GM23338 (cell line): ENCODE results near the gene MFSD11. TPM values are rescaled to one million over a fixed set of nuclear protein-coding genes. Genes with fewer than 3 reads are reported as not detected.

Experiments
- ATAC-seq: fragments of 200-7000 bp; cut with Tn5 transposase; 3 replicates; pipeline ENCODE4 v1.9.1; 2020
- DNase-seq: peaks from one replicate; pipeline ENCODE4 v3.0.0-alpha.2; 2015; ENCODE audit warnings: low spot score
- H2AFZ ChIP-seq: fragments of 200-600 bp; sonication (generic); 2 replicates; pipeline ENCODE4 v1.8.0; 2016; ENCODE audit warnings: antibody characterized with exemption, mild to moderate bottlenecking, moderate library complexity
- H3F3A ChIP-seq: fragments of 200-600 bp; sonication (generic); replicated peaks from 2 replicates; pipeline ENCODE4 v1.8.0; 2017; ENCODE audit warnings: antibody characterized with exemption, mixed run types, low read depth
- H3K27ac ChIP-seq: fragments of 200-600 bp; sonication (generic); 2 replicates; pipeline ENCODE4 v1.6.1; 2016; ENCODE audit warnings: low read depth
- H3K27me3 ChIP-seq: fragments of 200-600 bp; sonication (generic); 2 replicates; pipeline ENCODE4 v1.8.0; 2016; ENCODE audit warnings: mild to moderate bottlenecking, mixed run types, moderate library complexity; ENCODE audit not compliant: insufficient read depth
- H3K36me3 ChIP-seq: fragments of 200-600 bp; sonication (generic); 2 replicates; pipeline ENCODE4 v1.8.0; 2016; ENCODE audit warnings: mild to moderate bottlenecking; ENCODE audit not compliant: insufficient read depth
- H3K4me1 ChIP-seq: fragments of 200-600 bp; sonication (generic); 2 replicates; pipeline ENCODE4 v1.8.0; 2016; ENCODE audit warnings: mild to moderate bottlenecking, moderate library complexity; ENCODE audit not compliant: insufficient read depth
- H3K4me2 ChIP-seq: fragments of 200-600 bp; sonication (generic); 2 replicates; pipeline ENCODE4 v1.7.1; 2017; ENCODE audit warnings: mixed run types
- H3K4me3 ChIP-seq: fragments of 200-600 bp; sonication (generic); 2 replicates; pipeline ENCODE4 v1.6.1; 2016; ENCODE audit warnings: mixed run types
- H3K79me2 ChIP-seq: fragments of 200-600 bp; sonication (generic); replicated peaks from 2 replicates; pipeline ENCODE4 v1.8.0; 2017; ENCODE audit warnings: mild to moderate bottlenecking; ENCODE audit not compliant: insufficient read depth
- H3K9me2 ChIP-seq: fragments of 200-600 bp; sonication (generic); 2 replicates; pipeline ENCODE4 v1.8.0; 2017; ENCODE audit not compliant: insufficient read depth
- H4K20me1 ChIP-seq: fragments of 200-600 bp; sonication (generic); replicated peaks from 2 replicates; pipeline ENCODE4 v1.8.0; 2017; ENCODE audit warnings: mild to moderate bottlenecking; ENCODE audit not compliant: insufficient read depth
- H3K27ac Mint-ChIP-seq: 2 replicates; pipeline ENCODE4 v1.8.0; 2020; ENCODE audit warnings: inconsistent platforms, mild to moderate bottlenecking, moderate library complexity, mixed read lengths
- H3K27me3 Mint-ChIP-seq: 3 replicates; pipeline ENCODE4 v1.8.0; 2022; ENCODE audit warnings: low read depth, mild to moderate bottlenecking, moderate library complexity, mixed read lengths, inconsistent platforms; ENCODE audit not compliant: insufficient read depth, poor library complexity
- H3K36me3 Mint-ChIP-seq: 3 replicates; pipeline ENCODE4 v1.8.0; 2021; ENCODE audit warnings: low read depth, mild to moderate bottlenecking, inconsistent platforms, moderate library complexity, mixed read lengths
- H3K4me1 Mint-ChIP-seq: 3 replicates; pipeline ENCODE4 v1.8.0; 2020; ENCODE audit warnings: mild to moderate bottlenecking, inconsistent platforms, mixed read lengths
- H3K4me3 Mint-ChIP-seq: 3 replicates; pipeline ENCODE4 v1.8.0; 2021; ENCODE audit warnings: moderate library complexity, mild to moderate bottlenecking, inconsistent platforms, mixed read lengths
- H3K9me3 Mint-ChIP-seq: 3 replicates; pipeline ENCODE4 v1.8.0; 2020; ENCODE audit warnings: moderate library complexity, mild to moderate bottlenecking, inconsistent platforms, mixed read lengths
- CTCF ChIP-seq, 2 experiments: fragments of 200-600 bp in 1 of 2; sonication (generic) in 1 of 2; conservative IDR thresholded peaks; 2 replicates each; pipeline versions ENCODE4 v1.5.1 to v1.6.1; 2016 to 2017; ENCODE audit warnings: antibody characterized with exemption in 2 of 2, low read depth in 2 of 2, mild to moderate bottlenecking in 2 of 2, moderate library complexity in 1 of 2
- ETS1 ChIP-seq: IDR thresholded peaks from 2 replicates; pipeline ENCODE4 v1.6.1; 2016; ENCODE audit warnings: antibody characterized with exemption
- EZH2 ChIP-seq: fragments of 200-600 bp; sonication (generic); IDR thresholded peaks from one replicate; pipeline ENCODE4 v1.8.0; 2017; ENCODE audit warnings: antibody characterized with exemption, mild to moderate bottlenecking, low read depth; ENCODE audit not compliant: unreplicated experiment
- EZH2phosphoT487 ChIP-seq: fragments of 200-600 bp; sonication (generic); IDR thresholded peaks from one replicate; pipeline ENCODE4 v1.8.1; 2018; ENCODE audit warnings: antibody characterized with exemption; ENCODE audit not compliant: unreplicated experiment
- JUNB ChIP-seq: IDR thresholded peaks from one replicate; pipeline ENCODE4 v1.6.1; 2016; ENCODE audit warnings: antibody characterized with exemption; ENCODE audit not compliant: unreplicated experiment
- NANOG ChIP-seq: IDR thresholded peaks from 2 replicates; pipeline ENCODE4 v1.6.1; 2016; ENCODE audit warnings: antibody characterized with exemption, borderline replicate concordance
- REST ChIP-seq: IDR thresholded peaks from one replicate; pipeline ENCODE4 v1.6.1; 2018; ENCODE audit warnings: antibody characterized with exemption; ENCODE audit not compliant: unreplicated experiment
- STAT1 ChIP-seq: IDR thresholded peaks from one replicate; pipeline ENCODE4 v1.6.1; 2016; ENCODE audit warnings: antibody characterized with exemption; ENCODE audit not compliant: unreplicated experiment
- ZNF331 ChIP-seq: fragments of 250-450 bp; sonication (Bioruptor Pico); IDR thresholded peaks from 2 replicates; pipeline ENCODE4 v1.5.0; 2020; ENCODE audit warnings: low read depth, mild to moderate bottlenecking, moderate library complexity
- microRNA counts: library from miRNA; unstranded; fragments of <30 nt; microRNA quantifications from one replicate; lab custom pipeline; 2017
- microRNA-seq: library from miRNA; unstranded; fragments of <30 nt; microRNA quantifications from one replicate; pipeline ENCODE4, GENCODE V29; 2017
- polyA plus RNA-seq: library from polyadenylated mRNA; unstranded; fragments of >200 nt; fragmentation: Nextera tagmentation; extraction: Ambion mirVana; gene quantifications from 2 replicates; pipeline ENCODE4 v1.2.1, GENCODE V29; 2016
- small RNA-seq: library from RNA; depleted of rRNA; stranded (forward); fragments of <200 nt; gene quantifications from one replicate; pipeline ENCODE3, GENCODE V24; 2014; ENCODE audit warnings: low replicate concordance
- total RNA-seq: library from RNA; depleted of rRNA; stranded (reverse); fragments of >200 nt; shearing (Covaris generic); gene quantifications from 2 replicates; pipeline ENCODE4 v1.2.3, GENCODE V29; 2014; rRNA removed

MFSD11 gene
- total and polyA plus RNA-seq, 2 experiments from 2014 or later = 10.2 to 35.3 TPM

GRCh38 chr17:76826330-76827068, 88.6 kb downstream of the MFSD11 start (continued):
- TF ChIP-seq CTCF (conservative IDR thresholded peaks at IDR 0.05; ENCODE audit: low read depth in 2 of 2) (no peak), EZH2phosphoT487 (no peak), STAT1 (no peak), ETS1 (no peak), EZH2 (no peak)

- H3K4me3 ChIP-seq = no peak overlapping the region
Measured at GRCh38 chr17:76827736-76828135, 89.8 kb downstream of the MFSD11 start.

More at GRCh38 chr17:76827736-76828135, 89.8 kb downstream of the MFSD11 start:
- DNase-seq = no peak
- Histone ChIP-seq H3K27me3 (no peaks in the 10 kb centered on the region), H3F3A (no peaks in the 10 kb centered on the region), H3K79me2 (no peaks in the 10 kb centered on the region), H3K4me1 (no peaks in the 10 kb centered on the region), H3K9me2 (no peaks in the 10 kb centered on the region), H3K27ac (no peak overlapping the region), H4K20me1 (no peaks in the 10 kb centered on the region), H3K36me3 (no peaks in the 10 kb centered on the region), H3K4me2 (no peak overlapping the region), H2AFZ (no peak overlapping the region)
- Mint-ChIP-seq H3K36me3 (no peaks in the 10 kb centered on the region), H3K4me3 (no peak overlapping the region), H3K27ac (no peak overlapping the region), H3K9me3 (no peaks in the 10 kb centered on the region), H3K4me1 (no peaks in the 10 kb centered on the region), H3K27me3 (peaks cover 4% of the 10 kb centered on the region)
- no peak for TF ChIP-seq EZH2phosphoT487
- no peak for TF ChIP-seq CTCF (conservative IDR thresholded peaks at IDR 0.05; ENCODE audit: low read depth in 2 of 2)
- TF ChIP-seq NANOG = no peak
- no peak for TF ChIP-seq JUNB
- no peak for TF ChIP-seq ZNF331 (CRISPR knock-in tag)
- TF ChIP-seq REST = no peak
- no peak for TF ChIP-seq STAT1
- ATAC-seq = no peak

MicroRNA genes within 50 kb of the gene (microRNA counts, 767-probe panel; counts per million panel counts)
- microRNA hsa-miR-636 (lab: Ali Mortazavi, UCI) = not detected

Small RNA genes within 50 kb of the gene (microRNA-seq; reads per million reads assigned to microRNA genes)
- not detected for gene MIR636

Small RNA genes within 50 kb of the gene (small RNA-seq; reads per million reads assigned to genes)
- not detected for gene AC005837.3
- gene RF02271 = not detected
- gene RNU6-97P = not detected
- gene RNY4P36 = 0.37 reads per million, percentile 22 among the genes with 10 or more reads in this experiment

Other genes with a start within 250 kb of the MFSD11 start
- gene RHBDF2, start 236.7 kb upstream of the MFSD11 start, total RNA-seq = 19.5 and 29.5 TPM in 2 replicates
- 9.4 and 10.5 TPM in 2 replicates for gene RHBDF2, start 236.7 kb upstream of the MFSD11 start, polyA plus RNA-seq
- 1.7 and 2.1 TPM in 2 replicates for gene CYGB, start 200.4 kb upstream of the MFSD11 start, total RNA-seq
- gene CYGB, start 200.4 kb upstream of the MFSD11 start, polyA plus RNA-seq = 0.85 and 1.2 TPM in 2 replicates
- 0.38 and 0.50 TPM in 2 replicates for gene PRCD, start 198.1 kb upstream of the MFSD11 start, total RNA-seq
- gene PRCD, start 198.1 kb upstream of the MFSD11 start, polyA plus RNA-seq = 1.6 and 2.5 TPM in 2 replicates
- 0.31 TPM in 1 of 2 replicates, not detected in the other for gene ST6GALNAC2, start 152.3 kb upstream of the MFSD11 start, total RNA-seq
- not detected in 2 replicates for gene ST6GALNAC2, start 152.3 kb upstream of the MFSD11 start, polyA plus RNA-seq
- gene ST6GALNAC1, start 94.4 kb upstream of the MFSD11 start, total RNA-seq = not detected in 2 replicates
- gene ST6GALNAC1, start 94.4 kb upstream of the MFSD11 start, polyA plus RNA-seq = not detected in 2 replicates
- gene MXRA7, start 27.2 kb upstream of the MFSD11 start, total RNA-seq = 29.2 and 46.6 TPM in 2 replicates
- 11.4 and 12.1 TPM in 2 replicates for gene MXRA7, start 27.2 kb upstream of the MFSD11 start, polyA plus RNA-seq
- 11.3 and 12.8 TPM in 2 replicates for gene JMJD6, start 11.5 kb upstream of the MFSD11 start, total RNA-seq
- 11.4 and 12.7 TPM in 2 replicates for gene JMJD6, start 11.5 kb upstream of the MFSD11 start, polyA plus RNA-seq
- 41.6 and 43.2 TPM in 2 replicates for gene METTL23, start 11.3 kb upstream of the MFSD11 start, total RNA-seq
- 51.6 and 55.9 TPM in 2 replicates for gene METTL23, start 11.3 kb upstream of the MFSD11 start, polyA plus RNA-seq
- gene SRSF2, start 788 bp upstream of the MFSD11 start, total RNA-seq = 524 and 547 TPM in 2 replicates
- gene SRSF2, start 788 bp upstream of the MFSD11 start, polyA plus RNA-seq = 305 and 317 TPM in 2 replicates
- gene MGAT5B, start 130.3 kb downstream of the MFSD11 start, total RNA-seq = 8.2 and 10.0 TPM in 2 replicates
- gene MGAT5B, start 130.3 kb downstream of the MFSD11 start, polyA plus RNA-seq = 1.6 and 2.1 TPM in 2 replicates